Measurements from ENCODE around the gene ENC1. TPM values are rescaled to one million over a fixed set of nuclear protein-coding genes. Genes with fewer than 3 reads are reported as not detected.

ENC1 gene
- total and polyA plus RNA-seq, 2 of the 4 experiments (the other 2 are of a cell fraction) = 25.6 to 70.8 TPM

GRCh38 chr5:74655716-74656115 lies 15.2 kb upstream of the ENC1 start:
- no peaks in the 10 kb centered on the region for H3K36me3 ChIP-seq (ENCODE audit: control insufficient read depth, insufficient read depth, low read length)
- dilution Hi-C loops (cut with HindIII; ENCODE audit: low sequenced_read_pairs, unreplicated experiment) (no loop called here), intact Hi-C loops (cut with micrococcal nuclease) (no loop called here), in situ Hi-C loops (cut with MboI; ENCODE audit: low sequenced_read_pairs) (loop anchor here (25.0 kb wide), 1 partner anchor 607 kb away; no protein-coding TSS in a partner anchor)
- POLR2A ChIA-PET (ENCODE audit: unreplicated experiment) = no interaction called here
- H4K8ac ChIP-seq (ENCODE audit: low read depth in 2 of 2, low read length in 2 of 2) = no peak overlapping the region
- H3K4me2 ChIP-seq (ENCODE audit: low read depth, low read length) = no peak overlapping the region
- no peak overlapping the region for H2BK20ac ChIP-seq (ENCODE audit: low read depth, low read length)
- H2AFZ ChIP-seq (replicated peaks; ENCODE audit: low read length, poor library complexity) = no peak overlapping the region
- no peak overlapping the region for H2AK5ac ChIP-seq (ENCODE audit: low read depth, low read length)
- no peak overlapping the region for H3K4me3 ChIP-seq (ENCODE audit: insufficient read depth, low read depth, low read length)
- no peak overlapping the region for H2BK15ac ChIP-seq (ENCODE audit: low read depth, low read length)
- CTCF ChIA-PET = interaction anchor here (0.6 to 1.2 kb wide), 2 partner anchors 10 to 621 kb away, joined by 4 read pairs; no protein-coding TSS in a partner anchor
- TF ChIP-seq ELK1 (IDR thresholded peaks at IDR 0.05; ENCODE audit: borderline replicate concordance, low read depth, low read length) (no peak), MAFK (IDR thresholded peaks at IDR 0.05; ENCODE audit: low read depth, low read length) (no peak), RFX5 (IDR thresholded peaks at IDR 0.05; ENCODE audit: low read depth, low read length) (no peak), RCOR1 (IDR thresholded peaks at IDR 0.05; ENCODE audit: insufficient replicate concordance, low read length) (no peak), RAD21 (IDR thresholded peaks at IDR 0.05; ENCODE audit: low read length) (no peak), CHD1 (IDR thresholded peaks at IDR 0.05; ENCODE audit: low read depth, low read length) (no peak), NFE2L2 (IDR thresholded peaks at IDR 0.05; ENCODE audit: low read depth, low read length) (no peak), MXI1 (IDR thresholded peaks at IDR 0.05; ENCODE audit: borderline replicate concordance, low read depth, low read length) (no peak), FOS (IDR thresholded peaks at IDR 0.05; ENCODE audit: low read depth, low read length) (no peak), MAZ (IDR thresholded peaks at IDR 0.05; ENCODE audit: borderline replicate concordance, low read depth, low read length) (no peak), CEBPB (IDR thresholded peaks at IDR 0.05; ENCODE audit: low read depth, low read length) (no peak), POLR2A (IDR thresholded peaks at IDR 0.05; ENCODE audit: low read depth, low read length) (no peak), BHLHE40 (IDR thresholded peaks at IDR 0.05; ENCODE audit: low read depth, low read length) (no peak), USF2 (IDR thresholded peaks at IDR 0.05; ENCODE audit: low read depth, low read length) (no peak), SMC3 (IDR thresholded peaks at IDR 0.05; ENCODE audit: low read depth, low read length) (no peak)
- TF ChIP-seq, protein P1, sequence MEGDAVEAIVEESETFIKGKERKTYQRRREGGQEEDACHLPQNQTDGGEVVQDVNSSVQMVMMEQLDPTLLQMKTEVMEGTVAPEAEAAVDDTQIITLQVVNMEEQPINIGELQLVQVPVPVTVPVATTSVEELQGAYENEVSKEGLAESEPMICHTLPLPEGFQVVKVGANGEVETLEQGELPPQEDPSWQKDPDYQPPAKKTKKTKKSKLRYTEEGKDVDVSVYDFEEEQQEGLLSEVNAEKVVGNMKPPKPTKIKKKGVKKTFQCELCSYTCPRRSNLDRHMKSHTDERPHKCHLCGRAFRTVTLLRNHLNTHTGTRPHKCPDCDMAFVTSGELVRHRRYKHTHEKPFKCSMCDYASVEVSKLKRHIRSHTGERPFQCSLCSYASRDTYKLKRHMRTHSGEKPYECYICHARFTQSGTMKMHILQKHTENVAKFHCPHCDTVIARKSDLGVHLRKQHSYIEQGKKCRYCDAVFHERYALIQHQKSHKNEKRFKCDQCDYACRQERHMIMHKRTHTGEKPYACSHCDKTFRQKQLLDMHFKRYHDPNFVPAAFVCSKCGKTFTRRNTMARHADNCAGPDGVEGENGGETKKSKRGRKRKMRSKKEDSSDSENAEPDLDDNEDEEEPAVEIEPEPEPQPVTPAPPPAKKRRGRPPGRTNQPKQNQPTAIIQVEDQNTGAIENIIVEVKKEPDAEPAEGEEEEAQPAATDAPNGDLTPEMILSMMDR (conservative IDR thresholded peaks at IDR 0.05; ENCODE audit: low read depth, low read length) = no peak
- H3K9me3 ChIP-seq (ENCODE audit: control insufficient read depth, insufficient read depth, low read length) = no peaks in the 10 kb centered on the region
- no peaks in the 10 kb centered on the region; the same call in 1 of the 2 replicates for H3K4me1 ChIP-seq (ENCODE audit: control insufficient read depth, insufficient read depth, low read length)
- DNase-seq = no peak
- H3K4ac ChIP-seq (ENCODE audit: low read depth, low read length) = no peak overlapping the region
- no peak overlapping the region for H3K14ac ChIP-seq (replicated peaks; ENCODE audit: low read depth, low read length)
- no peak overlapping the region for H2BK120ac ChIP-seq (ENCODE audit: low read depth, low read length)
- H3K9me1 ChIP-seq (ENCODE audit: insufficient read depth, low read length) = no peaks in the 10 kb centered on the region
- H3K27me3 ChIP-seq (ENCODE audit: control insufficient read depth, insufficient read depth, low read length) = no peaks in the 10 kb centered on the region
- H4K91ac ChIP-seq (ENCODE audit: insufficient read depth, low read depth, low read length) = no peak overlapping the region
- no peak overlapping the region for H3K27ac ChIP-seq (ENCODE audit: insufficient read depth, low read length)
- BruUV-seq (replicated peaks) = no TSS peak
- no peak overlapping the region for H4K5ac ChIP-seq (ENCODE audit: low read depth, low read length)
- no peak overlapping the region for H3K18ac ChIP-seq (ENCODE audit: low read depth, low read length)
- no peak overlapping the region for H3K56ac ChIP-seq (ENCODE audit: extremely low read depth, insufficient read depth, low read length)
- ATAC-seq (ENCODE audit: low read depth) = no peak
- H3K9ac ChIP-seq (ENCODE audit: low read depth, low read length) = no peak overlapping the region
- H2AK9ac ChIP-seq (replicated peaks; ENCODE audit: low read depth, low read length, poor library complexity) = no peak overlapping the region
- no peak overlapping the region for H2BK5ac ChIP-seq (ENCODE audit: low read depth, low read length, poor library complexity, severe bottlenecking)
- no peak overlapping the region for H3K23ac ChIP-seq (ENCODE audit: low read depth, low read length)
- no peaks in the 10 kb centered on the region for H4K20me1 ChIP-seq (ENCODE audit: insufficient read depth, low read length)
- H3K79me1 ChIP-seq (ENCODE audit: low read depth in 1 of 2, low read length in 2 of 2) = no peaks in the 10 kb centered on the region

Data from IMR-90 (cell line).